NCI-H446 treated with DMSO at 0.1 percent for 48 hours (cell line): ENCODE measurements around the gene SPATA24.
A peak's percentile ranks its signal among the peaks of the same experiment; 100 is the strongest.
"Not testable (repeated sequence)": the region's sequence is repeated elsewhere in the genome, so short reads cannot be mapped to it uniquely, and the experiment has no call there.

Source experiments
- DNase-seq: peaks from one replicate; lab custom pipeline; 2025; lab: John Stamatoyannopoulos, UW

Gene SPATA24, protein sequence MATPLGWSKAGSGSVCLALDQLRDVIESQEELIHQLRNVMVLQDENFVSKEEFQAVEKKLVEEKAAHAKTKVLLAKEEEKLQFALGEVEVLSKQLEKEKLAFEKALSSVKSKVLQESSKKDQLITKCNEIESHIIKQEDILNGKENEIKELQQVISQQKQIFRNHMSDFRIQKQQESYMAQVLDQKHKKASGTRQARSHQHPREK

GRCh38 chr5:139403787-139404483 lies at the start of gene SPATA24:
SPATA24 (minus strand) TSS chr5:139404089; CDS start chr5:139404060, 29 bp downstream.
- DNase-seq: peak; percentile 95

DNA sequence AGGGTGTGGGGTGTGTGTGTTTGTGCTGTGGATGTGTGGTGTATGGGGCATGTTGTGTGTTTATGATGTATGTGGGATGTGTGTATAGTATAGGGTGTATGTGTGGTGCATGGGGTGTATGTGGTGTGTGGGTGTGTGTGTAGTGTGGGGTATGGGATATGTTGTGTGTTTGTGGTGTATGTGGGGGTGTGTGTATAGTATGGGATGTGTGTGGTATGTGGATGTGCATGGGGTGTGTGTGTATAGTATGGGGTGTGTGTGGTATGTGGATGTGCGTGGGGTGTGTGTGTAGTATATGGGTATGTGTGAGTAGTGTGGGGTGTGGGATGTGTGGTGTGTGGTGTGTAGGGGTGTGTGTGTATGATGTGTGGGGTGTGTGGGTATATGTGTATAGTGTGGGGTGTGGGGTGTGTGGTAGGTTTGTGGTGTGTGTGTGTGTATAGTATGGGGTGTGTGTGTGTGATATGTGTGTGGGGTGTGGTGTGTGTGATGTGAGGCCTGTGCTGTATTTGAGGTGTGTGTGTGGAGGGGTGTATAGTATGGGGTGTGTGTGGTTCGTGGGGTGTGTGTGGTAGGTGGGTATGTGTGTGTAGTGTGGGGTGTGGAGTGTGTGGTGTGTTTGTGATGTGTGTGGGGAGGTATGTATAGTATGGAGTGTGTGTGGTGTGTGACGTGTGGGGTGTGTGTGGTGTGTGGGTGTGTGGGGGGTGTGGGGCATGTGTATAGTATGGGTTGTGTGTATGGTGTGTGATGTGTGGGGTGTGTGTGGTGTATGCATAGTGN lies 48.2 kb upstream of the SPATA24 start:
- no peak for DNase-seq

- DNase-seq: no peak
Measured at GRCh38 chr5:139451176-139451575, 47.3 kb upstream of the SPATA24 start.

DNA sequence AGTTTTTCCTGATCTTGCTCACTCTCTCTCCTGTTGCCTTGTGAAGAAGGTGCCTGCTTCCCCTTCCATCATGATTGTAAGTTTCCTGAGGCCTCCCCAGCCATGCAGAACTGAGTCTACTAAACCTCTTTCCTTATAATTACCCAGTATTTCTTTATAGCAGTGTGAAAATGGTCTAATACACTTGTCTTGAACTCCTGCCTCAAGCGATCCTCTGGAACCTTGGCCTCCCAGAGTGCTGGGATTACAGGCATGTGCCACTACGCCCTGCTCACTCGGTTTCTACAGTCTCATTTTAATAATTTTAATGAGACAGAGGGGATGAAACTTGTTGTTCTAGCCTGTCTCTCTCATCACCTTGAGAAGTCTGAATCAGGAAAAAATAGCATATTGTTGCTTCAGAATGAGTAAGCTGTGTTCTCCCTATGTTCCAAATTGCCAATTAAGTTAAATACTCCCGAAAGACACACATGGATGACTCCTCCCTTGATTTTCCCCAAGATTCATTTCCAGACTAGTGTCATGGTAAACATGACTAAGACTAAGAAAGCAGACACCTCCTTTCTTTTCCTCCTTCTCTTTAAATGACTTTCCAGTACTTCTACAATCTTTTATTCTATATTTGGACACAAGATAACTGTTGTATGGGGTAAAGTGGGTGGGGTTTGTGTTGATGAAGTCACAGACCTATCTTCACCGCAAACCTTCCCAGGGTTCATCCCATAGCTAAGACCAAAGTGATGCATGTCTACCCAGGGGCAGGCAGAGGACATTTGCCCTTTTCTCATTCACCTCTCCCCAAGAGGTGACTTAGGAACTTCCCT lies 43.3 kb upstream of the SPATA24 start:
- no peak for DNase-seq

- DNase-seq: no peak
Measured at GRCh38 chr5:139445325-139446170, 41.7 kb upstream of the SPATA24 start.

- no peak for DNase-seq
Measured at GRCh38 chr5:139443831-139444453, 40.1 kb upstream of the SPATA24 start.

DNA sequence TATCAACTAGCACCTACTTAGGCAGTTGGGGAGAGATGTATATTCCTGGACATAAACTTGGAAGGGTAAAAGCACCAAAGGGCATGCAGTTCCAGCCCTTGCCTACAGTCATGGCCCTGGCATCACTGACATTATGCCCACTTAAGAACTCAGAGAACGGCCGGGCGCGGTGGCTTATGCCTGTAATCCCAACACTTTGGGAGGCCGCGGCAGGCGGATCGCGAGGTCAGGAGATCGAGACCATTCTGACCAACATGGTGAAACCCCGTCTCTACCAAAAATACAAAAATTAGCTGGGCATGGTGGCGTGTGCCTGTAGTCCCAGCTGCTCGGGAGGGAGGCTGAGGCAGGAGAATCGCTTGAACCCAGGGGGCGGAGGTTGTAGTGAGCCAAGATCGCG lies 36.5 kb upstream of the SPATA24 start:
- DNase-seq: not testable (repeated sequence)

DNA sequence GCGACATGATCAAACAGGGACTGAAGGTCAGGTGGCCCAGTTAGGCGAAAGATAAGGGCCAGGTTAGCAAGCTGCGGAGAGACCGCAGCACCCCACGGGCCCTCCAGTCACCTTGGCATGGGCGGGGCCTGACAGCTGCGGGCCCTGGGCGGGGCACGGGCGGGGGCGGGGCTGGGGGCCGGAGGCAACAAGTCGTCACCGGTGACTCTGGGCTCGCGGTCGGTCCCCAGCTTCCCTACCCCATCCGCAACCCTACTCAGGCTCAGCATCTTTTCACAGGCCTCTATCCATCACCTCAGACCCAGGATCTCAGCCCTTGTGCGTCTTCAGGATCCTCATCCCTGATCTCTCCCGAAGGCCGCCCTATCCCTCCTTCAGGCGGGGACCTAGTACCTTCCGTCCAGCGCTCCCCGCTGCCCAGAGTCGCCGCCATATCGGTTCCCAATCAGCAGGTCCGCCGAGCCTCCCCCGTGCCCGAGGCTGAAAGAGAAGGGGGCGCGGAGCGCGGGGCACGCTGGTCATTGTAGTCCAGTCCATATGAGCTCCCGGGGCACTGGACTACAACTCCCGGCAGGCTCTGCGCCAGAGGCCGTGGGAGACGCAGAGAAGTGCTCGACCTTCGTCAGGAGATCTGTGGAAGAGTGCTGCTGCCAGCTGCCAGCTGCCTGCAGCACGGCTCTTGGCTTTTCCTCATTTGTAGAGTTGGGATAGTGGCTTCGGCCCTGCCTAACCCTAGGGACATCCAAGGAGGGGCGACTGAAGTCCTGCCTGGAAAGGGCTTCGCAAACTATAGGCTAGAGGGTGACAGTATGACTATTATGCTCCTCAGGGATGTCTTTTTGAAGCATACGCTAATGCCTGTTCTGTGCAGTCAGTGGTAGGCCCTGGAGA lies 35.4 kb upstream of the SPATA24 start, which contains the start of gene DNAJC18:
Gene DNAJC18 (minus strand): TSS at position 513 of the 891 bp plus-strand sequence. CDS start 80 bp downstream, at position 433.
- peak; percentile 87 for DNase-seq

GRCh38 chr5:139438707-139439012 lies 34.8 kb upstream of the SPATA24 start:
- no peak for DNase-seq

DNA sequence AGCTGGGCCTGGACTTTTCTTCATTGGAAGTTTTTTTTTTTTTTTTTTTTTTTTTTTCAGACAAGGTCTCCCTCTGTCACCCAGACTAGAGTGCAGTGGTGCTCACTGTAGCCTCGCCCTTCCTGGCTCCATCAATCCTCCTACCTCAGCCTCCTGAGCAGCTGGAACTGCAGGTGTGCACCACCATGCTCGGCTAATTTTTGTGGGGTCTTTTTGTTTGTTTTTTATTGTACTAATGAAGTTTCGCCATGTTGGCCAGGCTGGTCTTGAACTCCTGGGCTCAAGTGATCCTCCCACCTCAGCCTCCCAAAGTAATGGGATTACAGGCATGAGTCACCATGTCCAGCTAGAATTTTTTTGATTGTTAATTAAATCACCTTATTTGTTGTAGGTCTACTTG lies 31.8 kb upstream of the SPATA24 start:
- no peak for DNase-seq

DNA sequence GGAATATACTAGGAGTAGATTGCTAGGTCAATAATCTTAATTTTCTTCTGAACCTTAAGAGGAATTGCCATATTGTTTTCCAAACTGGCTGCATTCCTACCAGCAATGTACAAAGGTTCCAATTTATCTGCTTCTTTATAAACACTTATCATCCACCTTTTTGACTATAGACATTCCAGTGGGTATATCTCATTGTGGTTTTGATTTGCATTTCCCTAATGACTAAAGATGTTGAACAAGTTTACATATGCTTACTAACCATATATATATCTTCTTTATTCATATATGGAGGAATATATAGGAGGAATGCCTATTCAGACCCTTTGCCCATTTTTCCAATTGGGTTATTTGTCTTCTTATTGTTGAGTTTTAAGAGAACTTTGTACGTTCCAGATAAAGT lies 27.8 kb upstream of the SPATA24 start:
- DNase-seq: no peak

DNA sequence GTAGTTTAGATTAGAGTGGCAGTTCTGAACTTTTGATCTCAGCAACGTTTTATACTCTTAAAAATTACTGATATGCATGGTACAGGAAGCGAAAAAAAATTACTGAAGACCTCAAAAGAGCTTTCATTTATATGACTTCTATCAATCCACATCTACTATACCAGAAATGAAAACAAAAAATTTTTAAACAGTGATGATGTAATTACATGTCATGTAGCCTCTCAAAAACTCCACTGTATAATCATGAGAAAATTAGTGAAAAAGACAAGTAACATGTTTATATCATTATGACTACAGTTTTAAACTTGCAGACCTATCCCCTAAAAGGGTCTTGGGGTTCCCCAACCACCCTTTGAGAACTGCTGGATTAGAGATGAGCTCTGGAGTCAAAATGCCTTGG lies 26.1 kb upstream of the SPATA24 start:
- no peak for DNase-seq

DNA sequence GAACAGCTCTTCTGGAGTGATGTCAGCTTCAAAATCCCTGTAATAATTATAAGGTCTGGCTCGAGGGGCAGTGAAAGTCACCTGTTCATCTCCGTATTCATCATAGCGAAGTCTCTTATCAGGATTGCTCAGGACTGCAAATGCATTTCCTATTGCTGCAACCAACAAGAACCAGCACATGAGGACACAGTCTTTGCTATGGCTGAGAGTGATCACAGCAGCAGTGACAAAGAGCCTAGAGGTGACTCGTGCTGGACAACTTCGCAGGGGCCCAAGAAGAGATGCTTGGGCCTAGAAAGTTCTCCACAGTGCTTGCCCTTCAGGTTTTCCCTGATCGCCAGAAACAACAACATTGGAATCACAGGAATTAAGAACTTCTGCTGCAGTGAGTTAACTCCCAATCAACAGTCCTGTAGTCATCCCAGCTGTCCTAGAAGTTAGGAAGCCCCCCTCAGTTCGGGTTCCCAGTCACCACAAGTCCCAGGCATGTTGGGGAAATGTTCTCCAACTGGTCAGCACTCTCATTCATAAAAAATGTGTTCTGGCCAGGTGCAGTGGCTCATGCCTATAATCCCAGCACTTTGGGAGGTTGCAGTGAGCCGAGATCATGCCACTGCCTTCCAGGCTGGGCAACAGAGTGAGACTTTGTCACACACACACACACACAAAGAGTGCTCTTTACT lies 22.5 kb upstream of the SPATA24 start:
- no peak for DNase-seq

- no peak for DNase-seq
Measured at GRCh38 chr5:139425497-139425896, 21.6 kb upstream of the SPATA24 start.

DNA sequence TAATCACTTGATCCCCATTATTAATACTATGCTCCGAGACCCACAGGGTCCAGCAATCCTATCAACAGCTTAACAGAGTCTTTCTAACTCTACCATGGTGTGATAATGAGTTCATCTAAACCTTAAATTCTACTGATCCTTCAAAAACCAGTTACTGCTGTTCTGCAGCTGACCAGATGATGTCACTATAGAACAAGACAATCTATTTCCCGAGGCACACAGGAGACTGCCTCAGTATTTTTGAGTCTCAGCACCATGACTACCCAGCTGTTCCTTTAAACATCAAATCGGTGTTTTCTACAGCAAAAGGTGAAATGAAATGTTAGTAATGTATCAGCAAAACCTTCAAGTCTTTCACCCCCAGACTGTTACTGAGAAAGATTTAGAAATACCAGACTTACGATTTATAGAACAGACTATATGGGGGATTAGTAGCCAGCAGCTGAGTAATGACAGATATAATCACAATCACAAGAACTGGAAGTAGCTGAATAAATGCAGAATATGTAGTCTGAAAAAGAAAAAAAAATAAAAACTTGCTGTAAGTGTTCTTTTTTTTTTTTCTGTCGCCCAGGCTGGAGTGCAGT lies 18.5 kb upstream of the SPATA24 start:
- peak; percentile 53 for DNase-seq

DNA sequence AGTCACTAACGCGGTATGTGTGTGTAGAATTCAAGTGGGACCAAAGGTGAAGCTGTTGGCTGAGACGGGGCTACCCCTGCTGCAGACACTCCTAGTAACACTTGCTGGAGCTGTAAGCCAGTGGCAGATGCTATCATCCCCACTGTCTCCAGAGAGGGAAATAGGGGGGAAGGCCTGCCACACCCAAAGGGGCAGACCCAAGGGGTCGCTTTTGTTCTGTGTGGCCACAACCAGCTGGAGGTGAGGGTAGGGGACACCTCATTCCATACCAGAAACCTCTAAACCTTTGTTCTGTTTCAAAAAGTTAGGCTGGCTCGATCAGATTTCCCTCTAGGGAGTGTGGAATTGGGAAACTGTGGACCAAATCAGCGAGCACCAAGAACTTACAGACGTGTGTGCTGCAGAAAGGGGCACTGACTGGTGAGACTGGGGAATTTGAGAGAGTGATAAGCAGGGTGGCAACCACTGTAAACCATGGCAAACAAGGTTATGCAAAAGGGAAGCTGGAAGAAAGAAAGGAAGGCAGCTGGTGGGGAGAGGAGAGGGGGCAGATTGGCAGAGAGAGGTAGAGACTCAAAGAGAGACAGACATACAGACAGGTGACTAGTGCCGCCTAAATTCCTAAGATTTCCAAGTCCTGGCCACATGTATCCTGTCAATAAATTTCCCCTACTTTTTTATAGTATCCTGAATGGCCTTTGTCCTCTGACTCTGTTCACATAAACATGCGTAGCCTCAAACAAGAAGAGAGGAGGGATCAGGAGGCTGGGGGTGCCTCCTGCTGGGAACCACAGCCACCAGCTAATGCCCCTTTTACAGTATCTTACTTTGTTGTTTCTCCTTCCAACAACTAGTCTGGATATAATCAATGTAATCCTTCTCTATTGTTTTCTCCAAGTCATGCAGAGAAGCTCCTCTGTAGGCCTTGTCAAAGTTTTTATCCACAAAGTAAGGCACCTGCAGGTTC lies 15.6 kb upstream of the SPATA24 start:
- no peak for DNase-seq

DNA sequence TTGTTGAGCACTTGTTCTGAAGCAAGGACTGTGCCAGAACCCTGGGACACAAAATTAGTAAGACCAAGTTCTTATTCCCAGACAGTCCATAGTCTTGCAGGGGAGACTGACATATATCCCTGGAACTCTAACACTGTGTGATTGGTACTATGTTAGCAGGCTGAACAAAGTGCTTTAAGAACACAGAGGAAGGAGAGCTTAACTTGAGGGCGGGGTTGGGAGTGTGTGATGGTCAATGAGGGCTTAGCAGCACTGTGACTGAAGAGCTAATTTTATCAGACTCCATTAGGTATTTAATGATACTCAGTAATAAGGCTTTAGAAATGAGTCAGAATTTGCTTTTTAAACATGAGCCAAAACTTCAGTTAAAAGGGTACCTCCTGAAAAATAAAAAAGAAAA lies 14.9 kb upstream of the SPATA24 start:
- no peak for DNase-seq

DNA sequence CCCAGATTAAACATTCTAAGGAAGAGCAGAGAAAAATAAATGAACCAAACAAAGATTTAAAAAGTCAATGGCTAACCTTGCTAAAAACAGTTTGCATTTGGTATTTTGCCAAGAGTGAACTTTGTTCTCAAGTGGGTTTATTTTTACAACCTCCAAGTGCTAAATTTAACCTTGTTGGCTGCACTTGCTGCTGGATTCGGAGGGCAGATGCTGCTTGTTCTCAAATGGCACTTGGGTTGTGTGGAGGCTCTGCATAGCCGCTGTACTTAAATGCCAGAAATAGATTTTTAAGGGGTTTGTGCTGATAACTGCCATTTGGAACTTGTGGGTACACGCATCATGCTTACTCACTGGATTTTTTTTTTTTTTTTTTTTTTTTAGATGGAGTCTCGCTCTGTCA lies 13.3 kb upstream of the SPATA24 start:
- DNase-seq: peak; percentile 82
